Liver (tissue), 9 donors: ENCODE results near the gene RPS6KA5. TPM values are rescaled to one million over a fixed set of nuclear protein-coding genes. Genes with fewer than 3 reads are reported as not detected.

Source experiments
- DNase-seq: peaks from one replicate; pipeline ENCODE4 v3.0.0-alpha.2; 2017; ENCODE audit warnings: low spot score
- H3K27ac ChIP-seq, 2 donors: one replicate each; pipeline ENCODE4 v1.7.0; 2013; ENCODE audit warnings: inconsistent platforms in 2 of 2, low read length in 2 of 2, control low read depth in 1 of 2, low read depth in 1 of 2, mild to moderate bottlenecking in 1 of 2
- H3K27me3 ChIP-seq, 4 donors: one replicate each; pipeline versions ENCODE4 v1.6.1 to v1.7.0; 2013; ENCODE audit warnings: low read length in 3 of 4, inconsistent platforms in 1 of 4, mild to moderate bottlenecking in 1 of 4, moderate library complexity in 1 of 4; ENCODE audit not compliant: control insufficient read depth in 4 of 4, insufficient read depth in 4 of 4
- H3K36me3 ChIP-seq, 4 donors: one replicate each; pipeline versions ENCODE4 v1.6.1 to v1.7.0; 2013; ENCODE audit warnings: low read length in 3 of 4, mild to moderate bottlenecking in 3 of 4, low read depth in 1 of 4, moderate library complexity in 1 of 4; ENCODE audit not compliant: control insufficient read depth in 4 of 4, insufficient read depth in 3 of 4
- H3K4me1 ChIP-seq, 4 donors: one replicate each; pipeline versions ENCODE4 v1.6.1 to v1.7.0; 2013; ENCODE audit warnings: low read length in 3 of 4, mild to moderate bottlenecking in 3 of 4, moderate library complexity in 1 of 4; ENCODE audit not compliant: control insufficient read depth in 4 of 4, insufficient read depth in 4 of 4
- H3K4me3 ChIP-seq, 3 donors: one replicate each; pipeline versions ENCODE4 v1.6.1 to v1.7.0; 2013; ENCODE audit warnings: low read length in 3 of 3, control low read depth in 1 of 3, low read depth in 1 of 3, mild to moderate bottlenecking in 1 of 3
- H3K9ac ChIP-seq, 2 donors: one replicate each; pipeline ENCODE4 v1.7.0; 2013; ENCODE audit warnings: low read length in 2 of 2, mild to moderate bottlenecking in 2 of 2, moderate library complexity in 2 of 2, control low read depth in 1 of 2, low read depth in 1 of 2
- H3K9me3 ChIP-seq, 4 donors: one replicate each; pipeline versions ENCODE4 v1.6.1 to v1.7.0; 2013; ENCODE audit warnings: low read length in 3 of 4; ENCODE audit not compliant: control insufficient read depth in 4 of 4
- CTCF ChIP-seq: fragments of 150-350 bp; IDR thresholded peaks from 2 replicates; pipeline ENCODE4 v1.5.1; 2017; ENCODE audit warnings: improper control_type of control experiment, low read depth, low read length; ENCODE audit not compliant: missing input control
- EGR1 ChIP-seq, 2 donors: IDR thresholded peaks; 2 replicates each; pipeline ENCODE4 v1.6.1; 2016 to 2018; ENCODE audit warnings: antibody characterized with exemption in 2 of 2, low read depth in 2 of 2
- FOXA1 ChIP-seq: IDR thresholded peaks from 2 replicates; pipeline ENCODE4 v1.6.1; 2016; ENCODE audit warnings: antibody characterized with exemption
- JUND ChIP-seq, 2 donors: IDR thresholded peaks; 2 replicates each; pipeline ENCODE4 v1.6.1; 2016; ENCODE audit warnings: antibody characterized with exemption in 2 of 2
- NR2F2 ChIP-seq: IDR thresholded peaks from 2 replicates; pipeline ENCODE4 v1.6.1; 2016; ENCODE audit warnings: antibody characterized with exemption
- RAD21 ChIP-seq, 2 donors: IDR thresholded peaks; 2 replicates each; pipeline ENCODE4 v1.6.1; 2016; ENCODE audit warnings: antibody characterized with exemption in 2 of 2, mild to moderate bottlenecking in 2 of 2
- REST ChIP-seq: IDR thresholded peaks from 2 replicates; pipeline ENCODE4 v1.6.1; 2016; ENCODE audit warnings: antibody characterized with exemption, mild to moderate bottlenecking
- RXRA ChIP-seq, 2 donors: IDR thresholded peaks; 2 replicates each; pipeline ENCODE4 v1.6.1; 2017 to 2018; ENCODE audit warnings: antibody characterized with exemption in 2 of 2, mild to moderate bottlenecking in 1 of 2
- SP1 ChIP-seq: IDR thresholded peaks from 2 replicates; pipeline ENCODE4 v1.6.1; 2018; ENCODE audit warnings: antibody characterized with exemption, mild to moderate bottlenecking
- TAF1 ChIP-seq: conservative IDR thresholded peaks from 2 replicates; pipeline ENCODE4 v1.6.1; 2016; ENCODE audit warnings: antibody characterized with exemption, mild to moderate bottlenecking
- YY1 ChIP-seq: IDR thresholded peaks from 2 replicates; pipeline ENCODE4 v1.6.1; 2016; ENCODE audit warnings: antibody characterized with exemption, mild to moderate bottlenecking
- WGBS: extraction: QIAGEN DNeasy Blood & Tissue Kit; methylation state at CpG from one replicate; pipeline ENCODE4 v1.1.7; 2013; 5-methylcytosine and 5-hydroxymethylcytosine counted together
- polyA plus RNA-seq, 2 donors: library from polyadenylated mRNA; stranded (reverse) in 1 of 2; unstranded in 1 of 2; fragments of 200-250 nt in 1 of 2; fragments of >200 nt in 1 of 2; fragmentation: Nextera tagmentation in 1 of 2; extraction: Ambion mirVana in 1 of 2; gene quantifications; one replicate each; pipeline versions ENCODE4 v1.2.1 to v1.2.3, GENCODE V29; 2013 to 2015
- total RNA-seq, 2 donors: library from RNA; depleted of rRNA; stranded (reverse); fragments of >200 nt; gene quantifications; one replicate each; pipeline ENCODE4 v1.2.3, GENCODE V29; 2014
- TF ChIP-seq, protein P1 (sequence below): IDR thresholded peaks from 2 replicates; pipeline ENCODE4 v1.6.1; 2016; ENCODE audit warnings: antibody characterized with exemption
- donor health status: healthy.
- donor health status: healthy.
- donor health status: healthy.
- donor health status: healthy.
- donor health status: healthy.

Gene RPS6KA5
- total and polyA plus RNA-seq, 4 donors, result 0.52 to 2.3 (median 1.3) TPM

GRCh38 chr14:90996967-90997366 lies 63.5 kb downstream of the RPS6KA5 start:
- H3K4me3 ChIP-seq, result no peak overlapping the region
- peaks cover 0 to 2% (median under 1%) of the 10 kb centered on the region in 4 donors for H3K36me3 ChIP-seq
- H3K9ac ChIP-seq, result no peak overlapping the region
- H3K9me3 ChIP-seq, result no peaks in the 10 kb centered on the region
- H3K27me3 ChIP-seq, result no peaks in the 10 kb centered on the region
- WGBS, result 59% methylated on average over 1 of the region's 1 CpG
- no peak overlapping the region for H3K27ac ChIP-seq
- no peak for DNase-seq
- TF ChIP-seq, protein P1, sequence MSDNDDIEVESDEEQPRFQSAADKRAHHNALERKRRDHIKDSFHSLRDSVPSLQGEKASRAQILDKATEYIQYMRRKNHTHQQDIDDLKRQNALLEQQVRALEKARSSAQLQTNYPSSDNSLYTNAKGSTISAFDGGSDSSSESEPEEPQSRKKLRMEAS, result no peak
- TF ChIP-seq RXRA (IDR thresholded peaks at IDR 0.05), result no peak
- no peak for TF ChIP-seq TAF1
- TF ChIP-seq RAD21 (IDR thresholded peaks at IDR 0.05), result no peak
- no peak for TF ChIP-seq JUND (IDR thresholded peaks at IDR 0.05)
- no peak for TF ChIP-seq SP1
- TF ChIP-seq REST, result no peak
- no peak for TF ChIP-seq NR2F2
- no peak for TF ChIP-seq CTCF
- TF ChIP-seq FOXA1, result no peak
- no peaks in the 10 kb centered on the region for H3K4me1 ChIP-seq

GRCh38 chr14:90995785-90996184 lies 64.7 kb downstream of the RPS6KA5 start:
- Histone ChIP-seq H3K27me3 (no peaks in the 10 kb centered on the region), H3K9ac (no peak overlapping the region), H3K4me1 (no peaks in the 10 kb centered on the region), H3K36me3 (peaks cover 0 to 2% (median under 1%) of the 10 kb centered on the region in 4 donors), H3K4me3 (no peak overlapping the region), H3K9me3 (no peaks in the 10 kb centered on the region), H3K27ac (no peak overlapping the region)
- 94% methylated on average over 4 of the region's 4 CpGs for WGBS
- DNase-seq, result no peak
- TF ChIP-seq EGR1 (IDR thresholded peaks at IDR 0.05; ENCODE audit: low read depth in 2 of 2) (no peak), NR2F2 (no peak), SP1 (no peak), YY1 (no peak), JUND (IDR thresholded peaks at IDR 0.05) (no peak), TAF1 (no peak)
- TF ChIP-seq, protein P1, result no peak

DNA sequence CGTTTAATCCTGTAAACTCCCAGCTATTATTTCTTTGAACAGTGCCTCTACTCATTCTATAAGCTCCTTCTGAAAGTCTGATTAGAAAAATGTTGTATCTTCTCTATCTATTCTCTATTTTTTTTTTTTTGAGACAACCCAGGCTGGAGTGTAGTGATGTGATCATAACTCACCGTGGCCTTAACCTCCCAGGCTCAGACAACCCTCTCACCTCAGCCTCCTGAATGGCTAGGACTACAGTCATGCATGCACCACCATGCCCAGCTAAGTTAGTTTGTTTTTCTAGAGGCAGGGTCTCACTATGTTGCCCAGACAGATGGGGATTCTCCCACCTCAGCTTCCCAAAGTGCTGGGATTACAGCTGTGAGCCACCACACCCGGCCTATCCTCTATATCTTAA lies 66.6 kb downstream of the RPS6KA5 start:
- Histone ChIP-seq H3K27me3 (no peaks in the 10 kb centered on the region), H3K9ac (no peak overlapping the region), H3K36me3 (peaks cover 0 to 2% (median under 1%) of the 10 kb centered on the region in 4 donors), H3K27ac (no peak overlapping the region), H3K9me3 (no peaks in the 10 kb centered on the region), H3K4me3 (no peak overlapping the region), H3K4me1 (no peaks in the 10 kb centered on the region)
- 98% methylated on average over 3 of the region's 3 CpGs for whole genome bisulfite sequencing
- no peak for DNase-seq
- TF ChIP-seq JUND (IDR thresholded peaks at IDR 0.05), result no peak
- no peak for TF ChIP-seq TAF1
- TF ChIP-seq YY1, result no peak
- no peak for TF ChIP-seq NR2F2
